Activated CD4-positive, alpha-beta memory T cell treated with anti-CD3 and anti-CD28 coated beads, Interleukin-2, amount 10 ng/mL, durations not matched to agents 7 days and 5 days (primary cell): ENCODE results near the gene ITPRIPL1. TPM values are rescaled to one million over a fixed set of nuclear protein-coding genes. Genes with fewer than 3 reads are reported as not detected.

Experiments
- CTCF ChIA-PET: fragments of 350-600 bp; sonication (Branson Sonifier 250); formaldehyde crosslinking; loops from one replicate; lab custom pipeline; 2021; ENCODE audit warnings: antibody characterized with exemption, inconsistent platforms; lab: Charles Lee
- POLR2A ChIA-PET: fragments of 350-600 bp; sonication (Branson Sonifier 250); formaldehyde crosslinking; loops from one replicate; lab custom pipeline; 2021; ENCODE audit warnings: antibody characterized with exemption; lab: Charles Lee
- DNase-seq: peaks from one replicate; pipeline ENCODE4 v3.0.0-alpha.2; 2020
- H3K27ac Mint-ChIP-seq: one replicate; pipeline ENCODE4 v1.8.0; 2021; ENCODE audit warnings: mild to moderate bottlenecking, mixed read lengths
- H3K27me3 Mint-ChIP-seq: one replicate; pipeline ENCODE4 v1.8.0; 2021; ENCODE audit warnings: mixed read lengths
- H3K36me3 Mint-ChIP-seq: one replicate; pipeline ENCODE4 v1.8.0; 2021; ENCODE audit warnings: low read depth, mixed read lengths
- H3K4me1 Mint-ChIP-seq: one replicate; pipeline ENCODE4 v1.8.0; 2021; ENCODE audit warnings: mixed read lengths
- H3K4me3 Mint-ChIP-seq: one replicate; pipeline ENCODE4 v1.8.0; 2021; ENCODE audit warnings: mild to moderate bottlenecking, mixed read lengths
- H3K9me3 Mint-ChIP-seq: one replicate; pipeline ENCODE4 v1.8.0; 2021; ENCODE audit warnings: mixed read lengths
- total RNA-seq, 2 experiments: library from RNA; stranded (reverse); gene quantifications; one replicate each; pipeline ENCODE4 v1.2.3, GENCODE V29; 2021

Gene ITPRIPL1
- total RNA-seq, 2 experiments from 2014 or later, result 43.7 to 46.3 TPM

DNA sequence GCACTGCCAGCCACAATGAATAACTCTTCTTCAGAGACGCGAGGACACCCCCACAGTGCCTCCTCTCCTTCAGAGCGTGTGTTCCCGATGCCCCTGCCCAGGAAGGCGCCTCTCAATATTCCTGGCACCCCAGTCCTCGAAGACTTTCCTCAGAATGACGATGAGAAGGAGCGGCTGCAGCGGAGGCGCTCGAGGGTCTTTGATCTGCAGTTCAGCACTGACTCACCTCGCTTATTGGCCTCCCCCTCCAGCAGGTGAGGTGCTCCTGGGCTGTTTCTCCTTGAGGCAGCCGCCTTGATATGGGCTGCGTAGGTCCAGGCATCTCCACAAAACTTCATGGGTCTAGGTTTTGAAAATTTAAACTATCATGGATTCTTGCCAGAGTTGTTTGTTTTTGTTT is 16.5 kb downstream of the ITPRIPL1 start:
- Mint-ChIP-seq H3K9me3 (no peaks in the 10 kb centered on the region), H3K27me3 (no peaks in the 10 kb centered on the region), H3K4me3 (peak overlapping the region; percentile 49), H3K36me3 (peaks cover 74% of the 10 kb centered on the region), H3K27ac (peak overlapping the region; percentile 92), H3K4me1 (peaks cover 89% of the 10 kb centered on the region)
- no peak for DNase-seq
- CTCF ChIA-PET, result interaction anchor here (0.8 to 1.9 kb wide), 7 partner anchors 15 to 516 kb away, joined by 3 to 6 read pairs (median 4); partner anchors contain the start of genes ANKRD39 and ITPRIPL1
- POLR2A ChIA-PET, result interaction anchor here (0.8 to 18.1 kb wide), 9 partner anchors 7 to 197 kb away, joined by 3 to 422 read pairs (median 6); partner anchors contain the start of genes ARID5A, ITPRIPL1, NCAPH and SNRNP200

DNA sequence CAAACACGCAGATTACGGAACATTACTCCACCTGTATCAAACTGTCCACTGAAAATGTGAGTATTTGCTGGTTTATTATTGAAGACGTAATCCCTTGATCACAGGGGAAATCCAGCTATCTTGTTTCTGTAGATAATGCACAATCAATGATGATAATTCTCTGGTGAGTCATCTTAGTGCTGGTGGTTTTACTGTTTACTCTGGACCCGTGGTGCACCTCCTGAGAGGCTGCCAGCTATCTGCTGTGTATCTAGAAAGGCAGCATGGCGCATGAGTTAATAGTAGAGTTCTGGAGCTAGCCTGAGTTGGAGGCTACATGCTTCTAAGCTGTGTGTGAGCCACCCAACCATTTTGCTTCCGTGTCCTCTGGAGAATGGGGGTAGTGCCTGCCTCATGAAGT is 17.0 kb downstream of the ITPRIPL1 start:
- H3K27ac Mint-ChIP-seq, result peak overlapping the region; percentile 92
- H3K4me3 Mint-ChIP-seq, result peak overlapping the region; percentile 49
- DNase-seq, result peak; percentile 74
- peaks cover 74% of the 10 kb centered on the region for H3K36me3 Mint-ChIP-seq
- peaks cover 88% of the 10 kb centered on the region for H3K4me1 Mint-ChIP-seq
- POLR2A ChIA-PET, result interaction anchor here (0.8 to 18.1 kb wide), 9 partner anchors 8 to 196 kb away, joined by 3 to 422 read pairs (median 6); partner anchors contain the start of genes ARID5A, ITPRIPL1, NCAPH and SNRNP200
- CTCF ChIA-PET, result interaction anchor here (0.8 to 1.9 kb wide), 7 partner anchors 15 to 516 kb away, joined by 3 to 6 read pairs (median 4); partner anchors contain the start of genes ANKRD39 and ITPRIPL1
- H3K27me3 Mint-ChIP-seq, result no peaks in the 10 kb centered on the region
- H3K9me3 Mint-ChIP-seq, result no peaks in the 10 kb centered on the region

DNA sequence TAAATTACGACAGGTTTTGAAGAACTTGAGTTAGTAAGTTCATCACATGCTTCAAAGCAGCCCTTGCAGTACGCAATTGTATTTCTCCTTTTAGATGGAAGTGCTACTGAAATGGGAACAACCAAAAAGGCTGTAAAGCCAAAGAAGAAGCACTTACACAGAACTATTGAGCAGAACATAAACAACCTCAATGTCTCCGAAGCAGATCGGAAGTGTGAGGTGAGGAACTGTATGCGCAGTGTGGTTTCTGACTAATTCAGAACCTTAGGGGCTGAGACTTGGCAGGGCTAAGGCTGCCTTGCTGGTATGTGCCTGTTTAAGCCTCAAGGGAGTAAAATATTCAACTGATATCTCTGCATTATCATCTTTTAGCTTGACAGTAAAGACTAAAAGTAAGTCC is 18.9 kb downstream of the ITPRIPL1 start:
- peaks cover 79% of the 10 kb centered on the region for H3K36me3 Mint-ChIP-seq
- H3K27ac Mint-ChIP-seq, result peak overlapping the region; percentile 92
- ChIA-PET POLR2A (interaction anchor here (0.6 to 18.1 kb wide), 16 partner anchors 10 to 201 kb away, joined by 3 to 422 read pairs (median 4); partner anchors contain the start of genes ARID5A, ITPRIPL1, NCAPH and SNRNP200), CTCF (interaction anchor here (0.6 to 2.1 kb wide), 9 partner anchors 8 to 351 kb away, joined by 3 to 6 read pairs (median 4); partner anchors contain the start of genes ITPRIPL1 and NCAPH)
- peak; percentile 80 for DNase-seq
- H3K27me3 Mint-ChIP-seq, result no peaks in the 10 kb centered on the region
- H3K4me1 Mint-ChIP-seq, result peaks cover 75% of the 10 kb centered on the region
- no peaks in the 10 kb centered on the region for H3K9me3 Mint-ChIP-seq
- H3K4me3 Mint-ChIP-seq, result peak overlapping the region; percentile 36

DNA sequence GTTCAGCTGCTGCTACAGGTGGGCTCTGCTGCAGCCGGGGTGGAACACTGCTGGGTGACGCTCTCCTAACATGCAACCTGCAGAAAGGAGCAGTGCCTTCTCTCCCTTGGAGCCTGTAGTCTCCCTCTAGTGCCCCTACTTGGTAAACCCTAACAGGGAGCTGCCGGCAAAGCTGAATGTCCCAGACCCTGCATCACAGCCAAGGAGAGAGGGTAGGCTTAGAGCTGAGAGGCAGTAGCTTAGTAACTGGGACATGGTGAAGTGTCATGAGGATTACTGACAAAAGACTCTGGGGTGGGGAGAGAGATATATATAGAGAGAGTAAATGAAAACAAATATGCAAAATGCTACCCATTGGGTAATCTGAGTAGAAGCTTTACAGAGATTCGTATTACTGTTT is 20.3 kb downstream of the ITPRIPL1 start:
- Mint-ChIP-seq H3K36me3 (peaks cover 83% of the 10 kb centered on the region), H3K4me1 (peaks cover 66% of the 10 kb centered on the region), H3K27me3 (no peaks in the 10 kb centered on the region), H3K4me3 (no peak overlapping the region), H3K27ac (peak overlapping the region; percentile 92), H3K9me3 (no peaks in the 10 kb centered on the region)
- ChIA-PET POLR2A (interaction anchor here (0.6 to 18.1 kb wide), 9 partner anchors 11 to 210 kb away, joined by 3 to 422 read pairs (median 6); partner anchors contain the start of genes ITPRIPL1, NCAPH and SNRNP200), CTCF (interaction anchor here (0.6 to 2.1 kb wide), 10 partner anchors 10 to 42 kb away, joined by 3 to 6 read pairs (median 3); partner anchors contain the start of genes NCAPH and SNRNP200)
- DNase-seq, result no peak

DNA sequence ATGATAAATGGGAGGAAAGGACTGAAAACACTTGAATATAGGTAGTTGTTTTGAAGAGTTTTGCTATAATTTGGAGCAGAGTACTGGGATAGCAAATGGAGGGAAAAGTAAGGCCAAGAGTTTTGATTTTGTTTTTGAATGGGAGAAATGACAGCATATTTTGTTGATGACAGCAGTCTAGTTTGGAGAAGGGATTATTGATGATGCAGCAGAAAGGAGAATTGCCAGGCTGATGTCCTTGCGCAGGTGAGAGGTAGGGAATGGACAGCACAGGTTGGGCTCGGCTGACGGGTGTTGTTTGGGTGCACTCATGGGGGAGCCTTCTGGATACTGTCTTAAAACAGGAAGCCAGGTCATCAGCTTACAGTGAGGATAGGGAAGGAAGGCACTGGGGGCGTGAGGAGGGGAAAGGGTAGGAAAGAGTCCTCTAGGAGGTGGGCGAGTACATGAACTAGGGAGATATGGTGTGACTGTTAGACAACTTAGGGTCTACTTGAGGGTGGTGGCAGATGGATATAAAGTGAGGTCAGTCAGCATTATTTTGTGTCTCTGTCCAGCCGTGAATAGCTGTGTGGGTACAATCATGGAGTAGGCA is 20.8 kb downstream of the ITPRIPL1 start:
- Mint-ChIP-seq H3K4me1 (peaks cover 62% of the 10 kb centered on the region), H3K27me3 (no peaks in the 10 kb centered on the region), H3K36me3 (peaks cover 85% of the 10 kb centered on the region), H3K4me3 (no peak overlapping the region), H3K27ac (peak overlapping the region; percentile 92), H3K9me3 (no peaks in the 10 kb centered on the region)
- DNase-seq, result no peak
- ChIA-PET CTCF (interaction anchor here (0.6 to 2.1 kb wide), 9 partner anchors 12 to 42 kb away, joined by 3 to 6 read pairs (median 3); partner anchors contain the start of gene SNRNP200), POLR2A (interaction anchor here (1.1 to 18.1 kb wide), 5 partner anchors 12 to 192 kb away, joined by 3 to 422 read pairs (median 68); partner anchors contain the start of genes ITPRIPL1, NCAPH and SNRNP200)

DNA sequence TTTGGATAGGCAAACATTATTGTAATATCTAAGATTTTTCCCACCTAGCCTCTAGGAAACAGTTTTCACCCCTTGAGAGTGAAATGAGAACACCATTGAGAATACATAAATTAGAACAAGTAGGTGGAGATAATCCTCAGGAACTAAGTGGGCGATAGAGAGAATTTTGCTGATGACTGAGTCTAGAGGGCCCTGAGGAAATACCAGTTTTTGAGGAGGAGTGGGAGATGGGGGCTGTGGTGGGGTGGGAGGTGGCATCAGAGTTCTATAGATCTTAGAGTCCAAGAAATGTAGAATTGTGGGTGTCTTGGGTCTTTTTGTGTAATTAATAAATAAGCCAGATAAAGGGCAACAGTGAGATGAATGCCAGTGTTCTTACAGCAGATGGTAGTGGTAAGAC is 22.3 kb downstream of the ITPRIPL1 start:
- no peaks in the 10 kb centered on the region for H3K27me3 Mint-ChIP-seq
- POLR2A ChIA-PET, result interaction anchor here (6.0 to 18.1 kb wide), 2 partner anchors 13 to 24 kb away, joined by 69 to 422 read pairs; partner anchors contain the start of genes ITPRIPL1 and NCAPH

DNA sequence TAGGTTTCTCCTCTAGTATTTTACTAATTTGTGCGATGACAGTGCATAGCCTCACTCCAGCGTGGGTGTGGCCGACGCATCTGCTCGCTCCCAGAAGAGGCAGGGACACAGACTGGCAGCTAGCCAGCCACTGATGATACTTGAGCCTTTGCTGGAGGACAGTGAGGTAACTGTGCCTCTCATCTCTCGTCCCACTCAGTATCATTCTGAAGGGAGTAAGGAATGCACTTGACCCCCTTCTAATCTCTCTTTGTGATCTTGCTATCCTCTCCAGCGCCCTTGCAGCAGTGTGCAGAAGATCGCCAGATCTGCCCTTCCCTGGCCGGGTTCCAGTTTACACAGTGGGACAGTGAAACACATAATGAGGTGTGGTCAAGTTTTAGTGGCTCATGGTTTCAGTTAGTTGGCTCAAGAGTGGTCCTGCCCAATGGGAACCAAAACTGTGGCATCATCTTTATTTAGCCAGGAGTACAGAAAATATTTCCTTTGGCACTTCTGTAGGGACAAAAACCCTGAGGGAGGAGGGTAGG is 28.0 kb downstream of the ITPRIPL1 start:
- no peak for DNase-seq
- Mint-ChIP-seq H3K9me3 (no peaks in the 10 kb centered on the region), H3K27me3 (no peaks in the 10 kb centered on the region), H3K4me3 (no peak overlapping the region), H3K27ac (no peak overlapping the region), H3K36me3 (peaks cover 75% of the 10 kb centered on the region), H3K4me1 (peaks cover 3% of the 10 kb centered on the region)
- CTCF ChIA-PET, result interaction anchor here (1.6 kb wide), 1 partner anchor 9 kb away, joined by 3 read pairs; no protein-coding TSS in a partner anchor
- POLR2A ChIA-PET, result interaction anchor here (1.3 kb wide), 1 partner anchor 47 kb away, joined by 3 read pairs; no protein-coding TSS in a partner anchor

More for the DNA sequence above, 22.3 kb downstream of the ITPRIPL1 start:
- CTCF ChIA-PET, result no interaction called here
- H3K27ac Mint-ChIP-seq, result no peak overlapping the region
- no peak overlapping the region for H3K4me3 Mint-ChIP-seq
- peaks cover 48% of the 10 kb centered on the region for H3K4me1 Mint-ChIP-seq
- no peak for DNase-seq
- peaks cover 81% of the 10 kb centered on the region for H3K36me3 Mint-ChIP-seq
- no peaks in the 10 kb centered on the region for H3K9me3 Mint-ChIP-seq

DNA sequence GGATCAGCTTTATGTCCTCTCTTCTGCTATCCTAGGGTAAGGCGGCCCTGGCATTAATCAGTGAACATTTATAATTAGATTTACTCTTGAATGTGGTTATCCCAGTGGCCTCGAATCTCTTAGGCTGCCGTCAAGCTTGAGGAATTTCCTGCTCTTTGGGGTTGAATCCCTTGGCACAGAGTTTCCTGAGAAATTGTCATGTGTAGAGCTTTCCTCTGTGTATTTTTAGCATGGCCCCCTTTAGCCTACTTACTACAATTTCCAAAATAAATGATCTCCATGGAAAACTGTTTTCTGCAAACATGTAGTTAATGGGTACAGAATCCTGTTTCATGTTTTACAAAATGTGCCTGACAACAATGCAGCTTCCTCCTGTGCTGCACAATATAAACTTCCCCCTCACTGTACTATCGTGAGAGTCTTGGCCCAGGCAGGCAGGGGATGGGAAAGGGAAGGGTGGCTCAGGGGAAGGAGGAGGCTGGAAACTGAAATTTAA is 28.5 kb downstream of the ITPRIPL1 start:
- POLR2A ChIA-PET, result interaction anchor here (1.3 kb wide), 1 partner anchor 48 kb away, joined by 3 read pairs; no protein-coding TSS in a partner anchor
- Mint-ChIP-seq H3K27ac (no peak overlapping the region), H3K36me3 (peaks cover 75% of the 10 kb centered on the region), H3K27me3 (no peaks in the 10 kb centered on the region), H3K4me3 (no peak overlapping the region), H3K4me1 (peaks cover 3% of the 10 kb centered on the region), H3K9me3 (no peaks in the 10 kb centered on the region)
- DNase-seq, result no peak
- CTCF ChIA-PET, result interaction anchor here (1.6 kb wide), 1 partner anchor 9 kb away, joined by 3 read pairs; no protein-coding TSS in a partner anchor

DNA sequence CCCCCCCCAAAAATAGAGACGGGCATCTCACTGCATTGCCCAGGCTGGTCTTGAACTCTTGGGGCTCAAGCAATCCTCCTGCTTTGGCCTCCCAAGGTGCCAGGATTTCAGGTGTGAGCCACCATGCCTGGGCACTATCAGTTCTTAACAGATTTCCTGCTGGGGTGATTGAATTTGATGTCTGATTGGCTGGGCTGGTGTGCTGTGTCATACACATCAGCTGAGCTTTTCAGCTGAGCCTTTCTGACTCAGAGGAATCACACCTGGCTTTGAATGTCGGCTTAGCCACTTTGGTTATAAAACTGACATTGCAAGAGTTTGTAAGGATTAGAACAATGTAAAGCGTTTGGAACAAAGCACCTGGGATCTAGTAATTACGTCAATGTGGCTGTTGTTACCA is 29.4 kb downstream of the ITPRIPL1 start:
- peaks cover 75% of the 10 kb centered on the region for H3K36me3 Mint-ChIP-seq
- H3K27ac Mint-ChIP-seq, result no peak overlapping the region
- no peak for DNase-seq
- no peaks in the 10 kb centered on the region for H3K27me3 Mint-ChIP-seq
- no peaks in the 10 kb centered on the region for H3K9me3 Mint-ChIP-seq
- no peak overlapping the region for H3K4me3 Mint-ChIP-seq
- CTCF ChIA-PET, result interaction anchor here (1.6 kb wide), 1 partner anchor 10 kb away, joined by 3 read pairs; no protein-coding TSS in a partner anchor
- peaks cover 11% of the 10 kb centered on the region for H3K4me1 Mint-ChIP-seq
- POLR2A ChIA-PET, result interaction anchor here (1.2 kb wide), 1 partner anchor 10 kb away, joined by 3 read pairs; no protein-coding TSS in a partner anchor

DNA sequence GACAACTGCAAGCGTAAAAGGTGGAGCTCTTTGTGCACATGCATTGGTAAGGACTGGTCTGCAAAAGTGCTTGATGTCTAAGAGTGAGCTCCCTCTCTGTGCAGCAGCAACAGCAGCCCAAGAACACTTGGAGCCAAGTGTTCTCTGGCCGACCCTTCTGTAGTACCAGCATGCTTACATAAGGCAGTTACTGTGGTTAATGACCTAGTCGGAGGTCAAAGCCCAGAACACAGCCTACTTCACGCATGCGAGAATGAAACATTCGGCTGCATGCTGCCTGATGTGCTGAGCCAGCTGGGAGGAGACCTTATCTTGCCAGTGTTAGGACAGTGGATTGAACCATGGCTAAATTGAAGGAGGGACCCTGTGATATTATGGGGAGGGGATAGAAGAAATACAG is 31.8 kb downstream of the ITPRIPL1 start:
- Mint-ChIP-seq H3K36me3 (peaks cover 76% of the 10 kb centered on the region), H3K4me1 (peaks cover 22% of the 10 kb centered on the region), H3K4me3 (no peak overlapping the region), H3K27ac (no peak overlapping the region), H3K27me3 (no peaks in the 10 kb centered on the region), H3K9me3 (no peaks in the 10 kb centered on the region)
- CTCF ChIA-PET, result interaction anchor here (1.1 to 2.4 kb wide), 2 partner anchors 15 to 183 kb away, joined by 3 to 5 read pairs; no protein-coding TSS in a partner anchor
- no peak for DNase-seq
- POLR2A ChIA-PET, result interaction anchor here (1.1 kb wide), 1 partner anchor 197 kb away, joined by 3 read pairs; no protein-coding TSS in a partner anchor

DNA sequence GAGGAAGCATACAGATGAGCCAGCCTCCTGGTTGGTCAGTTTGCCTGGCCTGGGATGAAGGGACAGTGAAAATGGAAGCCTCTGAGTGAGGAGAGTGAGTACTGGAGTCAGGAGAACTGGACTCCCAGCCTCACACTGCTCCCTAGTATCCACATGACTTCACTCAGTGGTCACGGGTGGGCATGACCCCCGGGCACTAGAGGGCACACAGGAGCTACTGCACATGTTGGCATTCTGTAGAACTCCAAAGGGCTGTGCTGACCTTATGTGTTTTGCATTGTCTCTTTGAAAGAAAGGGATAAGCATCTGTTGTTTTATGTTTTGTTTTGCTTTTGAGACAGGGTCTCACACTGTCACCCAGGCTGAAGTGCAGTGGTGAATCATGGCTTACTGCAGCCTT is 34.2 kb downstream of the ITPRIPL1 start:
- POLR2A ChIA-PET, result no interaction called here
- H3K27me3 Mint-ChIP-seq, result no peaks in the 10 kb centered on the region

DNA sequence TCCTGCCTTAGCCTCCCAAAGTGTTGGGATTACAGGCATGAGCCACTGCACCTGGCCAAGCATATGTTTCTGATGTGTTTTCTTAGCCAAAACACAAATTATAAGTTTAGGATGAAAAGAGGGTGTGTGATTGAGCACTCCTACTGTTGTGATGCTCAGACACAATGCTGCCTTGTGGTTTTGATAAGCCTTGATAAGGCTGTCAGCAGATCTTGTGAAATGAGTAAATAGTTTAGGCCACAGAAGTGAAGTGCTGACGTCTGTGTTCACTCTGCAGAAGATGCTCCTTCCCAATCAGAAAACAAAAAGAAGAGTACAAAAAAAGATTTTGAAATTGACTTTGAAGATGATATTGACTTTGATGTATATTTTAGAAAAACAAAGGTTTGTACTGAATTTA is 34.7 kb downstream of the ITPRIPL1 start:
- no peaks in the 10 kb centered on the region for H3K9me3 Mint-ChIP-seq
- H3K36me3 Mint-ChIP-seq, result peaks cover 75% of the 10 kb centered on the region
- no peak for DNase-seq
- ChIA-PET POLR2A (no interaction called here), CTCF (interaction anchor here (1.0 kb wide), 1 partner anchor 8 kb away, joined by 3 read pairs; no protein-coding TSS in a partner anchor)
- H3K27ac Mint-ChIP-seq, result peak overlapping the region; percentile 60
- no peak overlapping the region for H3K4me3 Mint-ChIP-seq
- H3K27me3 Mint-ChIP-seq, result no peaks in the 10 kb centered on the region
- peaks cover 27% of the 10 kb centered on the region for H3K4me1 Mint-ChIP-seq

More for the DNA sequence above, 34.2 kb downstream of the ITPRIPL1 start:
- no peaks in the 10 kb centered on the region for H3K9me3 Mint-ChIP-seq
- H3K4me3 Mint-ChIP-seq, result no peak overlapping the region
- peak overlapping the region; percentile 52 for H3K27ac Mint-ChIP-seq
- H3K36me3 Mint-ChIP-seq, result peaks cover 75% of the 10 kb centered on the region
- peaks cover 27% of the 10 kb centered on the region for H3K4me1 Mint-ChIP-seq
- peak; percentile 45 for DNase-seq
- CTCF ChIA-PET, result interaction anchor here (1.0 to 1.1 kb wide), 2 partner anchors 9 to 14 kb away, joined by 3 read pairs; no protein-coding TSS in a partner anchor
